A204.1 (cell line): ENCODE data around the gene FBXO17.
"Not testable (repeated sequence)": the region's sequence is repeated elsewhere in the genome, so short reads cannot be mapped to it uniquely, and the experiment has no call there.

Experiments
- FAIRE-seq: peaks from 2 replicates; lab custom pipeline; 2012; peaks lifted over from hg19 to GRCh38; lab: Jason Lieb, UNC

Gene FBXO17

DNA sequence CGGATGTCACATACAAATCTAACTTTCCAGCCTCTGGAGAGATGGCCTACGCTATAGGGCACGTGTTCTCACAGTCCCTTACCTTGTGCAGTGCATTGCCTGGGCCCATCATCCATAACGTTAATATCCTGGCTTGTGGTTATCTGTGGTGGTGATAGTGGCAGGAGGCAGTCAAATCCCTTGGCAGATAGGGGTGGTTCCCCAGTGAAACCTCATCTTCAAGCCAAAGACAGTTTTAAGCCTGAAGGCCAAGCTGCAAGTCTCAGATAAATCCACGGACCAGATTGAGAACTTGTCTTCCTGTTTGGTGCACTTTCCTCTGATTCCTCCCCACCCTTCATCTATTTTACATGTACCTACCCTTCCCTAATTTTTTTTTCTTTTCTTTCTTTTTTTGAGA is 4.3 kb upstream of the FBXO17 start:
- FAIRE-seq, result no peak

DNA sequence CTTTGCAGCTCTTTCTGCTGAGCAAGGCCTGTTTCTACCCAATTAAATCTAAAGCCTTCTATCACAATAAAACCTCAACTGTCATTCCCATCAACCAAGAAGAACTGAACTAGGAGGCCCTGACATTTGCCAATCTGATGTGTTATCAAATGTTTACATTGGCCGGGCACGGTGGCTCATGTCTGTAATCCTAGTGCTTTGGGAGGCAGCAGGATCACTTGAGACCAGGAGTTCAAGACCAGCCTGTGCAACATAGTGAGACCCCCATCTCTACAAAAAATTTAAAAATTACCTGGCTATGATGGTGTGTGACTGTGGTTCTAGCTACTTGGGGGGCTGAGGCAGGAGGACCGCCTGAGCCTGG is 2.8 kb upstream of the FBXO17 start:
- FAIRE-seq, result no peak

DNA sequence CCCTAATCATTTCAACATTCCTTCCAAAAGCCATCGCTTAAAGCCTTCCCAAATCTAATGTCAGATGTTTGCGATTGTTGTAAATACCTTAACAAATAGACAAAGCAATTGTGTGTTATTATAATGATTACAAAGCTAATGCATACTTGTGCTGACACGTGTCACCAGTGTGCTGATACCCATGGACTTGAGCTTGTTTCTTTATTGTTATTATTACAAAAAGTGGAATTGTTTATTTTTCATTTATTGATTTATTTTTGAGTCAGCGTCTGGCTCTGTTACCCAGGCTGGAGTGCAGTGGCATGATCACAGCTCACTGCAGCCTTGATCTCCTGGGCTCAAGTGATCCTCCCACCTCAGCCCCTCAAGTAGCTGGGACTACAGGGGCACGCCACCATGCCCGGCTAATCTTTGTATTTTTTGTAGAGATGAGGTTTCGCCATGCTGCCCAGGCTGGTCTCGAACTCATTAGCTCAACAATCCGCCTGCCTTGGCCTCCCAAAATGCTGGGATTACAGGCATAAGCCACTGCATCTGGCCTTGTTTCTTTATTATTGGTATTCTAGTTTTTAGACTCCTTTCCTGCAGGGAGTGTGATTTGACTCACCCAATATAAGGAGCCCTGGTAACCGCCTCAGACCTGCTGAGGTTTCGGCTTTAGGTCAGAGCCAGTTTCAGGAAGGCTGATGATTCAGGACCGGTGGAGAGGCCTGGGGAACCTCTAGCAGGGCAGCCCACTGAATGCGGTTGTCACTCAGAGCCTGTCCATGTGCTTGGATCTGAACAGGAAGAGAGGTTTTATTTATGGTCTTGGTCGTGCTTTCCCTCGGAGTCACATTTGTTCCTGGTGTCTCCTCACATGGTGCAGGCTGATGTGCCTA is 2.1 kb upstream of the FBXO17 start:
- FAIRE-seq, result no peak

DNA sequence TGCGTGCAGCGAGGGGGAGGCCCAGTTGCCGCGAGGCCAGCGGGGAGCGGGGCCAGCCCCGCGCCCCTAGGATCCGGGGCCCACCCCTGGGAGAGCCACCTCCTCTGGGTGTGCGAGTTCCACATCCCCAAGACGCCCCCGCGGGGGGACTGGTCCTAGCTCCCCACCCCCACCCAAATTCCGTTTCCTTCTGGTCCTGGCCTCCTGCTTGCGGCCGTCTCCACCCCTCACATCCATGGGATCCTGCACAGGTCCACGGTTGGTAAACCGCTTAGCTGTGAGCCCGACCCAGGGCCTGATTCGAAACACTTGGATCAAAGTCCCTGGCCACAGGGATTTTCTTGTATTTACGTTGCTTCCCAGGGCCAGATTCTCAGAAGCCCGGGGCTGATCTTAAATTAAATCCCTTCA is 324 bp upstream of the FBXO17 start:
- FAIRE-seq, result no peak

DNA sequence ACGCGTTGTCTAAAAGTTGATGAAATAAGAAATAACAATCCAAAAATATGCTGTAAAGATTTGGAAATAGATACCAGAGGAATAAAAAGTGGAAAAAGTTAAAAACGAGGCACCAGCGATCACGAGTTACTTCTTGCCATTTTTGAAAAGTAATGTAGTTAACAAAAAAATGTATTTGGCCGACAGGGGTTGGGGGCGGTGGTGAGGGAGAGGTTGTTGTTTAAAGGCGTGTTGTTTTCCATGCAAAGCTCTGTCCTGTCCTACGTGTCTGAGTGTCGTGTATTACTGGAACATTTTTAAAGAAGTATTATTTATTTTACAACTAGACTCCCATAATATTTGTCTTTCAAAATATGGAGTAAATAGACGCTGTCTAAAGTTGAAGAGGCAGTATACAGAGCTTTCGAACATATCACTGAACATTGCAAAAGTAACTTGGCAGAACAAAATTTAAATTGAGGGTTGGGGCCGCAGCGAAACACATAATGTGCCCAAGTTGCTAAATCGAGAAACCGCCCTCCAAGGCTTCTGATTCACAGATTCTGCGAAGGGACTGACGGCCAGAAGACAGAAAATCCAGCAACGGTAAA is 823 bp downstream of the FBXO17 start:
- FAIRE-seq, result no peak

DNA sequence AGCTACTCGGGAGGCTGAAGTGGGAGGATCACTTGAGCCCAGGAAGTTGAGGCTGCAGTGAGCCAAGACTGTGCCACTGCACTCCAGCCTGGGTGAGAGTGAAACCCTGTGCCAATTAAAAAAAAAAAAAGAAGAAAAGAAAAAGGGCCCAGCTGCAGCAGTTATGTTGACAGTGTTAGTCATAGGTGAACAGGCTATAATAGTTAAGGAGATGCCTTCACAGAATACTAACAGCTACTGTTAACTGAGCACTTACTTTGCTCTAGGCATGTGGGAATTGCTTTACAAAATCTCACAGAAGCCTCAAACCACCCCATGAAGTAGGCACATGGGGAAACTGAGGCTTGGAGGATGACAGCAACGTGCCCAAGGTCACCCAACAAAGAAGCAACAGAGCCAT is 3.9 kb downstream of the FBXO17 start:
- no peak for FAIRE-seq

DNA sequence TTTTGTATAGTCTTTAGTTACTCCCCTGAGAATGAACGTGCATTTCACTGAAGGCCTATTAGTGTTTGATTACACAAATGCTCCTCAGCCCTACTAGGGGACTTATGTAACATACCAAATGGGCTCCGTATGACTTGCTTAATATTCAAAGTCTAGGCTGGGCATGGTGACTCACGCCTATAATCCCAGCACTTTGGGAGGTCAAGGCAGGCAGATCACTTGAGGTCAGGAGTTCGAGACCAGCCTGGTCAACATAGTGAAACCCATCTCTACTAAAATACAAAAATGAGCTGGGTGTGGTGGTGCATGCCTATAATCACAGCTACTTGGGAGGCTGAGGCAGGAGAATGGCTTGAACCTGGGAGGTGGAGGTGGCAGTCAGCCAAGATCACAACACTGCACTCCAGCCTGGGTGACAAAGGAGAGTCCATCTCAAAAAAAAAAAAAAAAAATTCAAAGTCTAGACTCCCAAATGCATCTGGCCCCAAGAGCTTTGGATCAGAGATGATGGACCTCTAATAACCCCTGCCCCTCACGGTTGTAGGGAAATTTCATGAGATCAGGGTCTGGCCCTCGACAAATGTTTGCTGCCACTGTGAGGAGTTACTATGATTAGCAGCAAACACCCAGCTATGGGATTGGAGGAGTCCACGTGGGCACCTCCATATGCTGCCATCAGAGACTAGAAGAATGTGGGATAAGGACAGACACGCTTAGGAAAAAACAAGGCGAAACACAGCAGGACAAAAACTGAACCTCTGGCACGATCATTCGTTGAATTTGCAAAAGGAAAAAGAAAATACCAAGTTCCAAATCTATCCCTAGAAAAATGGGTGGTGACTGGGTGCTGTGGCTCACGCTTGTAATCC is 4.6 kb downstream of the FBXO17 start:
- FAIRE-seq, result no peak

DNA sequence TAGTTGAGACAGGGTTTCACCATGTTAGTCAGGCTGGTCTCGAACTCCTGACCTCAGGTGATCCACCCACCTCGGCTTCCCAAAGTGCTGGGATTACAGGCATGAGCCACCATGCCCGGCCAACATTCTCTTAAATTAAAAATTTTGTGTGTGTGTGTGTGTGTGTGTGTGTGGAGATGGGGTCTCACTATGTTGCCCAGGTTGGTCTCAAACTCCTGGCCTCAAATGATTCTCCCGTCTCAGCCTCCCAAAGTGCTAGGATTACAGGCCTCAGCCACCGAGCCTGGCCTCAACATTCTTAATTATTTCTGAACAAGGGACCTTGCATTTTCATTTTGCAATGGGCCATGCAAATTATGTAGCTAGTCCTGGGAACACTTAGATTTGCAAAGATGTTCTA is 9.4 kb downstream of the FBXO17 start:
- FAIRE-seq, result not testable (repeated sequence)

DNA sequence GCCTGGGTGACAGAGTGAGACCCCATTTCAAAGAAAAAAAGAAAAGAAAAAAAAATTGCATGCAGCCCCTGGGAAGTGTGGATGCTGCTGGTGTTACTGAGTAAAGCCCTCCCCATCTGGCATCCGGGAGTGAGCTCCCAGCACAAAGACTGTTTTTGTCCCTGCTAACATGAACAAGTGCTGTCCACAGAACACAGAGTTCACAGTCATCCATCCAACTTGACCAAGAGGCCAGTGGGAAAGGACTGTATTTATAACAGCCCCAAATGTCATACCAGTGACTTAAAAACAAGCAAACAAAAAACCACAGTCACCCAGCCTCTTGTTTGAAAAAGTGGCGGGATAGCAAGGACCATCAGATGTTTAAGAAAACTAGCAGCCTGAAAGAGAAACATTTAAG is 10.8 kb downstream of the FBXO17 start:
- no peak for FAIRE-seq

DNA sequence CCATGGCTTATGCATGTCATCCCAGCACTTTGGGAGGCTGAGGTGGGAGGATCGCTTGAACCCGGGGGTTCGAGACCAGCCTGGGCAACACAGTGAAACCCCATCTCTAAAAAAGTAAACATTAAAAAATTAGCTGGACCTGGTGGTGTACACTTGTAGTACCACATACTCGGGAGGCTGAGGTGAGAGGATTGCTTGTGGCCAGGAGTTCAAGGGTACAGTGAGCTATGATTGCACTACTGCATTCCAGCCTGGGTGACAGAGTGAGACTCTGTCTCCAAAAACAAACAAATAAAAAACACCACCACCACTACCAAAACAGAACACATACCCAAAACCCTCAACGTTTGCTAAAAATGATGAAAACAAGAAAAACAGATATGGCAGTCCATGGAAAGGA is 15.9 kb downstream of the FBXO17 start:
- no peak for FAIRE-seq

DNA sequence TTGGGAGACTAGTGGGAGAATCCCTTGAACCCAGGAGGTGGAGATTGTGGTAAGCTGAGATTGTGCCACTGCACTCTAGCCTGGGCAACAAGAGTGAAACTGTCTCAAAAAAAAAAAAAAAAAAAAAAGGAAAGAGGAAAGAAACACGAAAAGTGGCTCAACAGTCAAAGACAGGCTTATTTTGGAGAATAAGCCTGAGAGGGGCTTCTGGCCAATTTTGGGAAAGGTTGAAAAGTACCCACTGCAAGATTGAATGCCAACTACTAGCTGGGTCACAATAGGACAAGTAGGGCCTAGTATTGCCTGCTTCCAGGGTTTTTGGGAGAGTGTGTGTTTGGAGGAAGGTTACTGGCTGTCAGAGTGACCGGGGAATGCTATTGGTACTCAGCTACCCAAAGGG is 17.2 kb downstream of the FBXO17 start:
- FAIRE-seq, result no peak

DNA sequence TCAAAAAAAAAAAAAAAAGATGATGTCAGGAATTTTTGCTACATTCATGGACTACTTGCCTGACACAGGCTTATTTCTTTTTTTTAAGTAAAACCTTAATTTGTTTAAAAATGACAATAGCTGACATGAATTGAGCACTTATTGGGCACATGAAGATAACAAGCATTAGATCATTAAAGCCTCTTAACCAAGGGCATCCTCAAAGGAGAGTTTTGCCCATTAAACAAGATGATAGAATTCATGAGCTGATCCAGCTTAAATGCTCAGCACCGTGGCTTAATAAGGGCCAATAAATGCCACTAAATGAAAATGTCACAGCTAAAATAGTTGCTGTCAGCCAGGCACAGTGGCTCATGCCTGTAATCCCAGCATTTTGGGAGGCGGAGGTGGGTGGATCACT is 19.3 kb downstream of the FBXO17 start:
- no peak for FAIRE-seq

DNA sequence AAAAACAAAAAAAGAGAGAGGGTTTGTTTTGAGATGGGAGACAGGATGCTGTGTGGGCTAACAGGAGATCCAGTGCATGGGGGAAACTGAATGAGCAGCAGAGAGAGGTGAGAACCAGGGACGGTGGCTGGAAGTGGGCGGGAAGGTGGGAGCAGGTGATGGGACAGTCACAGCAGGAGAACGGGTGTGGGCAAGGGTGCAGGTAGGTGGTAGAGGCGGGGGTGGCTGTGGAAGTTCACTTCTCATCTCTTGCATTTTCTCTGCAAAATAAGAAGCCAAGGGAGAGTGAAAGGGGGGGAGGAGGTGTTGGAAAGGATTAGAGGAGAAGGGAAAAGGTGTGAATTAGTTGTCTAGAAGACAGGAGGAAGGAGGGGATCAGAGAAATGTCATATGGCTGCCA is 21.9 kb downstream of the FBXO17 start:
- no peak for FAIRE-seq

DNA sequence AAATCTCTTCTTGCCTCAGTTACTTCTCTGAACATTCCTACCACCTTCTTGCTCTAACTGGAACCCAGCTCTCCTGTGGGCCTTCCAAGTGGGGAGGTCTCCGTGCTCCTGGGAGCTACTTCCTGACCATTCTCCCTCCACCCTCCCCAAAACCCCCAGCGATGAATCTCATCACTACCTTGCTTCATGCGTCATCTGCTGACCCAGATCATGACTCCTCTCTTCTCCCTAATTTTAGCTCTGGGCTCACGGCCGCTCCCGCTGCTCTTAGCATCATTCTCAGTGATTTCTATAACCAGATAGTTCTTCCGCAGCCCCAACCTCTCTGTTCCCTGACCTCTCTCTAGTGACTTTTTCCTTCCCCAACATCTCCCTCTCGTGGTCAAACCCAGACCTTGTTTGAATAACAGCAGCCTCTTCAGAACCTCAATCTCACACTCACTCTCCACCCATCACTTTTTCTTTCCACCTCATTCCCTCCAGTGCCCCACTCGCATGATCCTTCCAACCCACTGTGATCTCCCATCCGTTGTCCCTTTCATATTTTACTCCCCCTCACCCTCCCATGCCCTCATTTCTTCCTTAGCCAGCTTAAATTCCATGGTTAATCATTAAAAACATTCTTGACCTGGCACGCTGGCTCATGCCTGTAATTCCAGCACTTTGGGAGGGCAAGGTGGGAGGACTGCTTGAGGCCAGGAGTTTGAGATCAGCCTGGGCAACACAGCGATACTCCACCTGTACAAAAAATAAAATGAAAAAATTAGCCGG is 23.0 kb downstream of the FBXO17 start:
- no peak for FAIRE-seq

DNA sequence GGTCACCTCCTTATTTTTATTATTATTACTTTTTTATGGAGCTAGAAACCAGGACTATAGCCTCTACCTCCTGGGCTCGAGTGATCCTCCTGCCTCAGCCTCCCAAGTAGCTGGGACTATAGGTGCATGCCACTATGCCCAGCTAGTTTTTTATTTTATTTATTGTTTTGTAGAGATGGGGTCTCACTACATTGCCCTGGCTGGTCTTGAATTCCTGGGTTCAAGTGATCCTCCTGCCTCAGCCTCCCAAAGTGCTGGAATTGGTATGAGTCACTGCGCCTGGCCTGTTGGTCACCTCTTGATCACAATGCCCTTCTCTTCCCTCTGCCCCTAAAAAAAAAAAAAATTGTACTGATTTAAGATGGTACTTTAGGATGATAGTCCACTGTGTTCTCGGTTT is 24.4 kb downstream of the FBXO17 start:
- FAIRE-seq, result no peak

DNA sequence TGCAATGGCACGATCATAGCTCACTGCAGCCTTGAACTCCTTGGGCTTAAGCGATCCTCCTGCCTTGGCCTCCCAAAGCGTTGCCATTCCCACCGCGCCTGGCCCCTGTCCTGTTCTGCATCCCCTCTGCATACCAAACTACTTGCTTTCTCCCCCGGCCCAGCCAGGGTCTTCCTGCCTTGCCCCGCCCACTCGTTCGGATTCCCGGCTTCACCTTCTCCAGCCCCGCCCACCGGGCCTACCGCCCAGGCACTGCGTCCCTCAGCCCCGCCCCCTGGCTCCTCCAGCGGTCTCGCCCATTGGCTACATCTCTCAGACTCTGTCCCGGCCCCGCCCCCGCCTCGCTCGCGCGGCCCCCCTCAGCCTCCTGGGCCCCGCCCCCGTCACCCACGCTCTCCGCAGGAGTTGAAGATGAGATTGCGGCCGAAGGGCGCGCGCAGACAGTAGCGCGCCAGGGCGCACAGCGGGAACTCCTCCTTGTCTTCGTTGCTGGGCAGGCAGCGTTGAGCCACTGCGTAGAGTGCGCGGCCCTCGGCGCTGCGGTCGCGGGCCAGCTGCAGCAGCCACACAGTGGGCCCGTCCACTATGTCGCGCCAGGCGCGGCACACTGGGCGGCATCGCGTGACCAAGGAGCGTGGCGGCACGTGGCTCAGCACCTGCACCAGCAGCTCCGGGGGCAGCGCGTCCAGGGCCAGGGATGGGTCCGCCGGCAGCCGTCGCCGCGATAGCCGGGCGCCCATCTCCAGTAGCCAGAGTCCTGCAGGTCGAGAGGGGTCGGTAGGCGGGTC is 25.8 kb downstream of the FBXO17 start:
- no peak for FAIRE-seq

DNA sequence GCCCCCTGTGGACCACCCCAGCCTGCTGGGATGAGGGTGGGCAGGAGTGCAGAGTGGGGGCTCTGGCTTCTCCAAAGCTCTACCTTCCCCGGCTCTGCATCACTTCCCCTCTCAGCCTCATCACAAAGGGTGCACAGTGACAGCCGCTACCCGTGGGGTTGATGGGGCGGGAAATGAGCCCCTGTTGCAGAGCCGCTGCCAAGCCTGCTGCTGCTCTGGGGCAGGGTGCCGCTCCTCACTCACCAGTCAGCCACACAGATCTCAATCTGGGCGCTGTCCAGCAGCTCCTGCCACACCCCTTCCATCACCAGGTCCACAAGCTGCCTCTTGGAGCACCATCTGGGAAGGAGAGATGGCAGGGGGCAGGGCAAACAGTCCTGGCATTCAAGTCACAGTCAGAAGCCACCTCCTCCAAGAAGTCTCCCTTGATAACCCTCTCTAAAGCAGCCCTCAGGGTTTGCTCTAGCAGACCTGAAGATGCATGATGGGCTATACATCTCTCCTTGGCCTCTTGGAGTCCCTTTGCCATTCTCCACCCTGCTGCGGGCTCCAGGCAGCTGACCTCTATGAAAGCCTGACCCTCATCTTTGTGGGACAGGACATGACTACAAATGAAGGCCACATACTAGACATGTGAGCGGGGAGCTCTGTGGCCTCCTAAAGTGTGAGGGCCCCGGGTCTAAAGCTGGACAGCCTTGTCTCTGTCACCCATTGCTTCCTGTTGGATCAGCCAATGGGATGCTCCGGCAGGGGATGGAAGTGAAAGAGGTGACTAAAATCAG is 29.1 kb downstream of the FBXO17 start:
- no peak for FAIRE-seq

DNA sequence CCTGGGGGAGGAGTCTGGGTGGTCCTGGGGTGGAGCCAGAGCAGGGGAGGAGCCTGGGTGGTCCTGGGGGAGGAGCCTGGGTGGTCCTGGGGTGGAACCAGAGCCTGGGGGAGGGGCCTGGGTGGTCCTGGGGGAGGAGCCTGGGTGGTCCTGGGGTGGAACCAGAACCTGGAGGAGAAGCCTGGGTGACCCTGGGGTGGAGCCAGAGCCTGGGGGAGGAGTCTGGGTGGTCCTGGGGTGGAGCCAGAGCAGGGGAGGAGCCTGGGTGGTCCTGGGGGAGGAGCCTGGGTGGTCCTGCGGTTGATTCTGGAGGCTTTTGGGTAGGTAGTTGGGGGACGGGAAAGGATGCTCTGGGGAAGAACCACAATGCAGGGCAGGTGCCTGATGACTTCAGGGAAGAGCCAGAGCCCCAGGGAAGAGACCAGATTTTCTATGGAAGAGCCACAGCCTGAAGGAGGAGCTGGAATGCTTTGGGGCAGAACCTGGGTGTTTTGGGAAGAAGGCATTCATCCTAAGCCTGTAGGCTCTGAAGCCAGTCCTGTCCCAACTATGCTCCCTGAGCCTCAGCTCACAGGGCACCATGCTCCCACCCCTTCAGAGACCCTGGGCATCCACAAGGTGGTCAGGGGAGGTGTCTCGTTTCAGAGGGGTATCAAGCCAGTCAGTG is 29.8 kb downstream of the FBXO17 start:
- FAIRE-seq, result no peak

DNA sequence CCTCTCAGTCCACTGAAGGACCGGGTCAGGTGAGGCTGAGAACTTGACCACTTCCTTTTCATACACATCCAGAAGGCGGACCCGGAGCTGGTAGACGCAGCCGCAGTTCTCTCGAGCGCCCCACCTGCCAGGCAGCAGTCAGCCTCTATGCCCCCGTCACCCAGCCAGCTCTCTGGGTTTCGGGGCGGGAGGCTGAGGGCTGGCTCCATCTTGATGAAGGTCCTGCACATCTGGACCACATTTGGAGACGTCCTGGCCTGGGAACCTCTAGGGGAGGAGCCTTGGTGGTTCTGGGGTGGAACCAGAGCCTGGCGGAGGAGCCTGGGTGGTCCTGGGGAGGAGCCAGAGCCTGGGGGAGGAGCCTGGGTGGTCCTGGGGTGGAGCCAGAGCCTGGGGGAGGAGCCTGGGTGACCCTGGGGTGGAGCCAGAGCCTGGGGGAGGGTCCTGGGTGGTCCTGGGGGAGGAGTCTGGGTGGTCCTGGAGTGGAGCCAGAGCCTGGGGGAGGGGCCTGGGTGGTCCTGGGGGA is 30.5 kb downstream of the FBXO17 start:
- no peak for FAIRE-seq
